H9 (cell line): ENCODE data around the gene CEP63. TPM values are rescaled to one million over a fixed set of nuclear protein-coding genes. Genes with fewer than 3 reads are reported as not detected.
A peak's percentile ranks its signal among the peaks of the same experiment; 100 is the strongest.

Experiments used
- DNase-seq: peaks from one replicate; pipeline ENCODE4 v3.0.0-alpha.2; 2017
- H2AFZ ChIP-seq: one replicate; pipeline ENCODE4 v1.6.1; 2013; ENCODE audit warnings: mild to moderate bottlenecking, low read length, control low read depth, moderate library complexity
- H2AK5ac ChIP-seq: 2 replicates; pipeline ENCODE4 v1.6.1; 2013; ENCODE audit warnings: low read length, control low read depth, mixed read lengths; ENCODE audit not compliant: insufficient read length
- H2BK120ac ChIP-seq: one replicate; pipeline ENCODE4 v1.6.1; 2013; ENCODE audit warnings: low read depth, mild to moderate bottlenecking, low read length, control low read depth, inconsistent platforms; ENCODE audit not compliant: poor library complexity, severe bottlenecking
- H2BK12ac ChIP-seq: 2 replicates; pipeline ENCODE4 v1.6.1; 2013; ENCODE audit warnings: low read length, control low read depth, mixed read lengths, low read depth; ENCODE audit not compliant: insufficient read length
- H2BK15ac ChIP-seq: 2 replicates; pipeline ENCODE4 v1.6.1; 2013; ENCODE audit warnings: low read depth, low read length, control low read depth
- H2BK20ac ChIP-seq: one replicate; pipeline ENCODE4 v1.6.1; 2013; ENCODE audit warnings: low read depth, mild to moderate bottlenecking, low read length, control low read depth, inconsistent platforms; ENCODE audit not compliant: poor library complexity, severe bottlenecking
- H2BK5ac ChIP-seq: 2 replicates; pipeline ENCODE4 v1.6.1; 2013; ENCODE audit warnings: low read length, control low read depth, mixed read lengths; ENCODE audit not compliant: insufficient read length
- H3K14ac ChIP-seq: 2 replicates; pipeline ENCODE4 v1.6.1; 2013; ENCODE audit warnings: low read length, control low read depth; ENCODE audit not compliant: insufficient read depth
- H3K18ac ChIP-seq: 2 replicates; pipeline ENCODE4 v1.6.1; 2013; ENCODE audit warnings: low read depth, mild to moderate bottlenecking, mixed read lengths, low read length, control low read depth; ENCODE audit not compliant: insufficient read length
- H3K23ac ChIP-seq: 2 replicates; pipeline ENCODE4 v1.6.1; 2013; ENCODE audit warnings: low read length, control low read depth, mixed read lengths, low read depth; ENCODE audit not compliant: insufficient read length
- H3K23me2 ChIP-seq: 2 replicates; pipeline ENCODE4 v1.6.1; 2013; ENCODE audit warnings: low read depth, mild to moderate bottlenecking, mixed read lengths, low read length, control low read depth; ENCODE audit not compliant: insufficient read length, poor library complexity, severe bottlenecking
- H3K27ac ChIP-seq: 2 replicates; pipeline ENCODE4 v1.5.1; 2013; ENCODE audit warnings: low read length, control low read depth, mixed read lengths, low read depth; ENCODE audit not compliant: insufficient read length
- H3K27me3 ChIP-seq: 2 replicates; pipeline ENCODE4 v1.6.1; 2013; ENCODE audit warnings: low read length, control low read depth, inconsistent platforms; ENCODE audit not compliant: insufficient read depth
- H3K4ac ChIP-seq: 2 replicates; pipeline ENCODE4 v1.6.1; 2013; ENCODE audit warnings: low read depth, mild to moderate bottlenecking, control low read depth, inconsistent platforms, low read length, moderate library complexity
- H3K4me1 ChIP-seq: 2 replicates; pipeline ENCODE4 v1.6.1; 2013; ENCODE audit warnings: low read length, control low read depth, inconsistent platforms; ENCODE audit not compliant: insufficient read depth
- H3K4me2 ChIP-seq: 2 replicates; pipeline ENCODE4 v1.6.1; 2013; ENCODE audit warnings: low read length, control low read depth, mixed read lengths; ENCODE audit not compliant: insufficient read length, insufficient read depth
- H3K56ac ChIP-seq: 2 replicates; pipeline ENCODE4 v1.6.1; 2013; ENCODE audit warnings: low read depth, mild to moderate bottlenecking, mixed read lengths, low read length, control low read depth; ENCODE audit not compliant: insufficient read length
- H3K79me1 ChIP-seq: 2 replicates; pipeline ENCODE4 v1.6.1; 2013; ENCODE audit warnings: low read depth, mild to moderate bottlenecking, moderate library complexity, low read length, control low read depth, inconsistent platforms; ENCODE audit not compliant: insufficient read depth, poor library complexity, severe bottlenecking
- H3K79me2 ChIP-seq: 2 replicates; pipeline ENCODE4 v1.6.1; 2013; ENCODE audit warnings: low read length, control low read depth, inconsistent platforms; ENCODE audit not compliant: insufficient read depth
- H3K9ac ChIP-seq: 2 replicates; pipeline ENCODE4 v1.6.1; 2013; ENCODE audit warnings: low read length, control low read depth, mixed read lengths; ENCODE audit not compliant: insufficient read length; ENCODE audit errors: extremely low read depth
- H3K9me3 ChIP-seq: one replicate; pipeline ENCODE4 v1.6.1; 2013; ENCODE audit warnings: low read depth, low read length, inconsistent platforms; ENCODE audit not compliant: control insufficient read depth
- H3T11ph ChIP-seq: one replicate; pipeline ENCODE4 v1.6.1; 2013; ENCODE audit warnings: mild to moderate bottlenecking, low read length, control low read depth, inconsistent platforms
- H4K20me1 ChIP-seq: one replicate; pipeline ENCODE4 v1.6.1; 2013; ENCODE audit not compliant: control insufficient read depth, insufficient read length, insufficient read depth
- H4K5ac ChIP-seq: 2 replicates; pipeline ENCODE4 v1.6.1; 2013; ENCODE audit warnings: low read depth, mild to moderate bottlenecking, mixed read lengths, low read length, control low read depth; ENCODE audit not compliant: insufficient read length
- H4K8ac ChIP-seq: replicated peaks from 2 replicates; pipeline ENCODE4 v1.6.1; 2013; ENCODE audit warnings: low read length, control low read depth, mixed read lengths, low read depth; ENCODE audit not compliant: insufficient read length
- H4K91ac ChIP-seq: 2 replicates; pipeline ENCODE4 v1.6.1; 2013; ENCODE audit warnings: low read depth, mild to moderate bottlenecking, moderate library complexity, mixed read lengths, low read length, control low read depth; ENCODE audit not compliant: insufficient read length
- H3K27ac Mint-ChIP-seq, 3 experiments: 2 replicates in 2 of 3; 3 replicates in 1 of 3; pipeline ENCODE4 v1.8.0; 2020 to 2021; ENCODE audit warnings: mixed read lengths in 3 of 3, mild to moderate bottlenecking in 1 of 3, moderate library complexity in 1 of 3
- H3K27me3 Mint-ChIP-seq: 2 replicates; pipeline ENCODE4 v1.8.0; 2021; ENCODE audit warnings: low read depth, mild to moderate bottlenecking, moderate library complexity, mixed read lengths
- H3K36me3 Mint-ChIP-seq, 3 experiments: 2 replicates in 2 of 3; 3 replicates in 1 of 3; pipeline ENCODE4 v1.8.0; 2020 to 2021; ENCODE audit warnings: low read depth in 3 of 3, mixed read lengths in 3 of 3; ENCODE audit not compliant: insufficient read depth in 1 of 3
- H3K4me1 Mint-ChIP-seq, 2 experiments: 2 replicates each; pipeline ENCODE4 v1.8.0; 2020; ENCODE audit warnings: mixed read lengths in 2 of 2
- H3K4me3 Mint-ChIP-seq, 2 experiments: 2 replicates in 1 of 2; 3 replicates in 1 of 2; pipeline ENCODE4 v1.8.0; 2020 to 2021; ENCODE audit warnings: mild to moderate bottlenecking in 2 of 2, mixed read lengths in 2 of 2, moderate library complexity in 1 of 2
- H3K9me3 Mint-ChIP-seq, 2 experiments: 2 replicates in 1 of 2; 3 replicates in 1 of 2; pipeline ENCODE4 v1.8.0; 2020; ENCODE audit warnings: mild to moderate bottlenecking in 2 of 2, mixed read lengths in 2 of 2, moderate library complexity in 1 of 2
- WGBS: extraction: QIAGEN DNeasy Blood & Tissue Kit; methylation state at CpG from one replicate; pipeline ENCODE4 v1.1.7; 2013; ENCODE audit warnings: missing lambda C conversion rate, low lambda C conversion rate, mixed read lengths; ENCODE audit not compliant: insufficient read length; ENCODE audit errors: extremely low coverage; 5-methylcytosine and 5-hydroxymethylcytosine counted together
- total RNA-seq: library from RNA; stranded (reverse); gene quantifications from 2 replicates; pipeline ENCODE4 v1.2.1, GENCODE V29; 2021
- TF ChIP-seq, protein P1 (sequence below): fragments of 200-600 bp; sonication (generic); conservative IDR thresholded peaks from 3 replicates; pipeline ENCODE4 v1.8.0; 2021; ENCODE audit warnings: antibody characterized with exemption, mild to moderate bottlenecking

Gene CEP63
- total RNA-seq, 1 experiment from 2014 or later: 16.2 TPM

DNA sequence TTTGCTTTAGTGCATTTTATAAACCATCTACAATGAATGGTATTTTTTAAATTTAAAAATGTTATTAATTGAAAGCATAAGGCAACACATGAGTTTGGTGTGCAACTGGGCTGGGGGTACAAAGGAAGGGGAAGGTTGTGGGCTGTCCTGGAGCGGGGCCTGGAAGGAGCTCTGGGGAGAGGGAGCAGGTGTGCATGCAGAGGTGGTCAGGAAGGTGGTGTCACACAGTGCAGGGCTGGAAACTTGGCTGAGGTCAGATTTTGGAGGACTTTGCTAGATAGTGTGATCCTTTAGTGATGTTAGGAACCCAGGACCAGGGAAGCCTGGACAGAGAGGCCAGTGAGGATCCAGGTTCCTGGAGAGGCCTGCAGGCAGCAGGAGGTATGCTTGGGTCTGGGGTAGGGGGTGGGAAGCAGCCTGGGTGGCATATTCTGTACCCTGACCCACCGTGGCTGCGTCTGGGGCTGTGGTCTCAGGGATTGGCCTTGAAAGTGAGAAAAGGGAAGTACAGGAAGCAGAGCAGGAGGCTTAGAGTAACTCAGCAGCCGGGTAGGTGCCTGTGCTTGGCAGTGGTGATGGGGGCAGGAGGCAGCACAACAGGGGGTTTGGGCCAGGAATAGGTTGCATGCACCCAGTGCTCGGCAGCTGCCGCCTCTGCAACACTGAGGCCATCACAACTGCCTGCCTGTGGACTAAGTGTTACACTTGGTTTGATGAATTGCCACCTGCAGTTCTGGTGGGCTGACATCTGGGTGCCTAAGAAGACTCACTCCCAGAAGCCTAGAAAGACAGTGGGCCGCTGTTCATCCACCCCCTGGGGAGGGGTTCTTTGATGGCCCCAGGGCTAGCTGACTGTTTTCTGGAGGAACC lies 132.0 kb downstream of the CEP63 start:
- Histone ChIP-seq H2AK5ac (no peak overlapping the region), H3K79me1 (no peaks in the 10 kb centered on the region), H2BK12ac (no peak overlapping the region), H4K20me1 (no peaks in the 10 kb centered on the region), H3K9ac (no peak overlapping the region), H3K79me2 (no peaks in the 10 kb centered on the region), H3K56ac (no peak overlapping the region), H3K23me2 (no peaks in the 10 kb centered on the region), H2BK5ac (no peak overlapping the region), H4K91ac (no peak overlapping the region), H4K8ac (no peak overlapping the region), H3K23ac (no peak overlapping the region), H4K5ac (no peak overlapping the region), H3K9me3 (no peaks in the 10 kb centered on the region), H2BK15ac (no peak overlapping the region), H2BK120ac (no peak overlapping the region), H3T11ph (no peak overlapping the region), H3K27ac (no peak overlapping the region), H3K27me3 (no peaks in the 10 kb centered on the region), H3K4me1 (no peaks in the 10 kb centered on the region), H3K18ac (no peak overlapping the region), H2BK20ac (no peak overlapping the region), H3K14ac (no peak overlapping the region), H3K4ac (no peak overlapping the region), H3K4me2 (no peak overlapping the region), H2AFZ (no peak overlapping the region)
- WGBS: no CpG with 5 or more reads among the region's 7 CpGs
- Mint-ChIP-seq H3K4me1 (peaks cover 7 to 12% of the 10 kb centered on the region in 2 experiments; a peak in 2 of 4 replicates), H3K4me3 (no peak overlapping the region; a peak in 1 of 5 replicates), H3K9me3 (no peaks in the 10 kb centered on the region), H3K36me3 (no peaks in the 10 kb centered on the region), H3K27me3 (peaks cover 3% of the 10 kb centered on the region; the same call in 1 of the 2 replicates), H3K27ac (no peak overlapping the region; a peak in 1 of 7 replicates)
- TF ChIP-seq, protein P1, sequence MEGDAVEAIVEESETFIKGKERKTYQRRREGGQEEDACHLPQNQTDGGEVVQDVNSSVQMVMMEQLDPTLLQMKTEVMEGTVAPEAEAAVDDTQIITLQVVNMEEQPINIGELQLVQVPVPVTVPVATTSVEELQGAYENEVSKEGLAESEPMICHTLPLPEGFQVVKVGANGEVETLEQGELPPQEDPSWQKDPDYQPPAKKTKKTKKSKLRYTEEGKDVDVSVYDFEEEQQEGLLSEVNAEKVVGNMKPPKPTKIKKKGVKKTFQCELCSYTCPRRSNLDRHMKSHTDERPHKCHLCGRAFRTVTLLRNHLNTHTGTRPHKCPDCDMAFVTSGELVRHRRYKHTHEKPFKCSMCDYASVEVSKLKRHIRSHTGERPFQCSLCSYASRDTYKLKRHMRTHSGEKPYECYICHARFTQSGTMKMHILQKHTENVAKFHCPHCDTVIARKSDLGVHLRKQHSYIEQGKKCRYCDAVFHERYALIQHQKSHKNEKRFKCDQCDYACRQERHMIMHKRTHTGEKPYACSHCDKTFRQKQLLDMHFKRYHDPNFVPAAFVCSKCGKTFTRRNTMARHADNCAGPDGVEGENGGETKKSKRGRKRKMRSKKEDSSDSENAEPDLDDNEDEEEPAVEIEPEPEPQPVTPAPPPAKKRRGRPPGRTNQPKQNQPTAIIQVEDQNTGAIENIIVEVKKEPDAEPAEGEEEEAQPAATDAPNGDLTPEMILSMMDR: no peak
- peak; percentile 14 for DNase-seq
